PC-3 (cell line): ENCODE data around the gene DNAJB5. TPM values are rescaled to one million over a fixed set of nuclear protein-coding genes. Genes with fewer than 3 reads are reported as not detected.
A peak's percentile ranks its signal among the peaks of the same experiment; 100 is the strongest.

Source experiments
- ATAC-seq: fragments of 200-7000 bp; cut with Tn5 transposase; 2 replicates; pipeline ENCODE4 v1.9.1; 2020; ENCODE audit warnings: mild to moderate bottlenecking, moderate library complexity
- BruUV-seq: library from RNA; stranded (reverse); fragments of 400-500 nt; replicated peaks from 2 replicates; lab custom pipeline; 2021; lab: Mats Ljungman, UMichigan
- CTCF ChIA-PET: fragments of 300-600 bp; sonication (Branson Sonifier 250); formaldehyde crosslinking; loops from one replicate; lab custom pipeline; 2022; ENCODE audit warnings: antibody characterized with exemption; lab: Charles Lee
- POLR2A ChIA-PET: fragments of 300-600 bp; sonication (Branson Sonifier 250); formaldehyde crosslinking; loops from one replicate; lab custom pipeline; 2022; ENCODE audit warnings: antibody characterized with exemption; ENCODE audit not compliant: unreplicated experiment; lab: Charles Lee
- DNase-seq: peaks from one replicate; pipeline ENCODE4 v3.0.0-alpha.2; 2015
- H2AFZ ChIP-seq: fragments of 300-600 bp; sonication (generic); 2 replicates; pipeline ENCODE4 v1.6.0; 2016; ENCODE audit warnings: antibody characterized with exemption, low read length
- H3F3A ChIP-seq: fragments of 300-600 bp; sonication (generic); one replicate; pipeline ENCODE4 v1.6.0; 2017; ENCODE audit warnings: antibody characterized with exemption, low read length, control low read depth, mild to moderate bottlenecking; ENCODE audit not compliant: unreplicated experiment
- H3K27ac ChIP-seq: fragments of 300-600 bp; sonication (generic); 2 replicates; pipeline ENCODE4 v1.5.1; 2016; ENCODE audit warnings: mild to moderate bottlenecking, low read length
- H3K27me3 ChIP-seq: fragments of 300-600 bp; sonication (generic); 2 replicates; pipeline ENCODE4 v1.6.1; 2016; ENCODE audit warnings: low read length, mixed read lengths
- H3K36me3 ChIP-seq: fragments of 300-600 bp; sonication (generic); 2 replicates; pipeline ENCODE4 v1.6.1; 2016; ENCODE audit warnings: low read depth, mixed run types, low read length, mixed read lengths
- H3K4me1 ChIP-seq: fragments of 300-600 bp; sonication (generic); 2 replicates; pipeline ENCODE4 v1.5.1; 2016; ENCODE audit warnings: low read length; ENCODE audit not compliant: insufficient read depth
- H3K4me2 ChIP-seq: fragments of 300-600 bp; sonication (generic); 2 replicates; pipeline ENCODE4 v1.6.0; 2016; ENCODE audit warnings: low read length
- H3K4me3 ChIP-seq: fragments of 300-600 bp; sonication (generic); 2 replicates; pipeline ENCODE4 v1.5.1; 2016; ENCODE audit warnings: mild to moderate bottlenecking, low read length, mixed read lengths
- H3K79me2 ChIP-seq: fragments of 300-600 bp; sonication (generic); 2 replicates; pipeline ENCODE4 v1.6.1; 2017; ENCODE audit warnings: low read length, mixed read lengths
- H3K9ac ChIP-seq: fragments of 300-600 bp; sonication (generic); 2 replicates; pipeline ENCODE4 v1.6.0; 2016; ENCODE audit warnings: mild to moderate bottlenecking, low read length
- H3K9me2 ChIP-seq: fragments of 300-600 bp; sonication (generic); replicated peaks from 2 replicates; pipeline ENCODE4 v1.6.1; 2016; ENCODE audit warnings: mixed run types, low read length, mixed read lengths
- H3K9me3 ChIP-seq: fragments of 300-600 bp; sonication (generic); 2 replicates; pipeline ENCODE4 v1.6.1; 2016; ENCODE audit warnings: low read length, mixed read lengths
- H4K20me1 ChIP-seq: fragments of 300-600 bp; sonication (generic); 2 replicates; pipeline ENCODE4 v1.6.1; 2016; ENCODE audit warnings: low read length, mixed read lengths
- CTCF ChIP-seq: fragments of 300-600 bp; sonication (generic); conservative IDR thresholded peaks from 2 replicates; pipeline ENCODE4 v1.5.1; 2017; ENCODE audit warnings: antibody characterized with exemption, low read depth, mild to moderate bottlenecking, low read length
- EZH2 ChIP-seq: fragments of 300-600 bp; sonication (generic); IDR thresholded peaks from one replicate; pipeline ENCODE4 v1.6.1; 2017; ENCODE audit warnings: antibody characterized with exemption, mild to moderate bottlenecking, low read length; ENCODE audit not compliant: unreplicated experiment
- EZH2phosphoT487 ChIP-seq: fragments of 300-600 bp; sonication (generic); IDR thresholded peaks from 2 replicates; pipeline ENCODE4 v1.6.1; 2018; ENCODE audit warnings: mild to moderate bottlenecking, antibody characterized with exemption, low read length, borderline replicate concordance
- intact Hi-C: fragments of 100-400 bp; cut with micrococcal nuclease; formaldehyde crosslinking; loops from 2 replicates; pipeline ENCODE4 v1.9.0; 2023
- total RNA-seq: library from RNA; depleted of rRNA; stranded (reverse); fragments of >200 nt; gene quantifications from 2 replicates; pipeline ENCODE4 v1.2.3, GENCODE V29; 2014

DNAJB5 gene
- total RNA-seq, 1 experiment from 2014 or later: 9.3 TPM

DNA sequence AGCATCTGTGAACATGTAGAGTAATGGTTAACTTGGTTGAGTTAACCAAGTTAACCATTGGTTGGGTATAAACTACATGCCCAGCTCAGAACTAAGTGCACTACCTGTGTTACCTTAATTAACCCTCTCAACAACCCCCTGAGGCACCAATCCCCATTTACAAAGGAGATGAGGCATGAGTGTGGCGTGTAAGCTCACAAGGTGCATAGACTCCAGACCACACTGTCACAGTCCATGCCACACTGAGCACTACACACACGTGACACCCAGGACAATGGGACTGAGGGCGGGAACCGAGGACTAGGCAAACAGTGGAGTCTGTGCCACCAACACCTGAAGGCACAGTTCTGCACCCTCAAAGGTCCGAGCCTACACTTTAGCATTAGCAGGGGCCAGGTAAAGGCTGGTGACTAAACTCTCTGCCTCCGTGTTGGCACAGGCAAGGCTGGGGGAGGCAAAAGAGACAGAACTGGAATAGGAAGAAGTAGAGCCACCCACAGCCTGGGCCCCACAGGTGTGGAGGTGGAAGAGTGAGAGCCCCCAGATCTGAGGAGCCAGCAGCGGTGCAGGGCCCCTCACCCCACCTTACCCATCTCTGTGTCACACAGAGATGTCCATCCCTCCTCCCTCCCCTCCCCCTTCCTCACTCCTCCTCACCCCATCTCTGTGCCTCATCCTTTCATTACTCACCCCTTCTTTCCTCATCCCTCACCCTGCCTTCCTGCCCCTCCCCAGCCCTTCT is 2.2 kb upstream of the DNAJB5 start:
- POLR2A ChIA-PET: no interaction called here

GRCh38 chr9:34988218-34989002 is 1.1 kb upstream of the DNAJB5 start:
- Histone ChIP-seq H3K27ac (no peak overlapping the region), H3K79me2 (no peaks in the 10 kb centered on the region), H3K27me3 (no peaks in the 10 kb centered on the region), H3K9me2 (no peaks in the 10 kb centered on the region), H3K36me3 (no peaks in the 10 kb centered on the region), H3K9me3 (no peaks in the 10 kb centered on the region), H3K4me3 (peak overlapping the region; percentile 68), H3K4me2 (peak overlapping the region; percentile 92), H3K4me1 (peaks cover 21% of the 10 kb centered on the region), H3F3A (no peaks in the 10 kb centered on the region), H2AFZ (peak overlapping the region; percentile 93; the same call in 1 of the 2 replicates), H4K20me1 (no peaks in the 10 kb centered on the region), H3K9ac (0 out of 2 replicates have a peak overlapping the region, but pooled peaks have one; percentile 36)
- CTCF ChIA-PET: no interaction called here
- TF ChIP-seq CTCF (no peak), EZH2phosphoT487 (no peak), EZH2 (no peak)
- ATAC-seq (no peak), DNase-seq (no peak)
- intact Hi-C loops: no loop called here
- POLR2A ChIA-PET: no interaction called here
- BruUV-seq: TSS peak; percentile 96

More for the DNA sequence above, 2.2 kb upstream of the DNAJB5 start:
- Histone ChIP-seq H3K36me3 (no peaks in the 10 kb centered on the region), H3K9ac (no peak overlapping the region), H3K79me2 (no peaks in the 10 kb centered on the region), H3K4me3 (no peak overlapping the region), H3K9me3 (no peaks in the 10 kb centered on the region), H4K20me1 (no peaks in the 10 kb centered on the region), H3K27ac (no peak overlapping the region), H3K4me2 (no peak overlapping the region), H3F3A (no peaks in the 10 kb centered on the region), H3K27me3 (no peaks in the 10 kb centered on the region), H2AFZ (no peak overlapping the region), H3K4me1 (peaks cover 10% of the 10 kb centered on the region), H3K9me2 (no peaks in the 10 kb centered on the region)
- intact Hi-C loops: no loop called here
- no peak for ATAC-seq
- TF ChIP-seq EZH2phosphoT487: no peak
- TF ChIP-seq CTCF: no peak
- TF ChIP-seq EZH2: no peak
- BruUV-seq: no TSS peak
- DNase-seq: no peak
- CTCF ChIA-PET: no interaction called here
